Measurements from ENCODE around the gene BUB1B.

The BUB1B gene

DNA sequence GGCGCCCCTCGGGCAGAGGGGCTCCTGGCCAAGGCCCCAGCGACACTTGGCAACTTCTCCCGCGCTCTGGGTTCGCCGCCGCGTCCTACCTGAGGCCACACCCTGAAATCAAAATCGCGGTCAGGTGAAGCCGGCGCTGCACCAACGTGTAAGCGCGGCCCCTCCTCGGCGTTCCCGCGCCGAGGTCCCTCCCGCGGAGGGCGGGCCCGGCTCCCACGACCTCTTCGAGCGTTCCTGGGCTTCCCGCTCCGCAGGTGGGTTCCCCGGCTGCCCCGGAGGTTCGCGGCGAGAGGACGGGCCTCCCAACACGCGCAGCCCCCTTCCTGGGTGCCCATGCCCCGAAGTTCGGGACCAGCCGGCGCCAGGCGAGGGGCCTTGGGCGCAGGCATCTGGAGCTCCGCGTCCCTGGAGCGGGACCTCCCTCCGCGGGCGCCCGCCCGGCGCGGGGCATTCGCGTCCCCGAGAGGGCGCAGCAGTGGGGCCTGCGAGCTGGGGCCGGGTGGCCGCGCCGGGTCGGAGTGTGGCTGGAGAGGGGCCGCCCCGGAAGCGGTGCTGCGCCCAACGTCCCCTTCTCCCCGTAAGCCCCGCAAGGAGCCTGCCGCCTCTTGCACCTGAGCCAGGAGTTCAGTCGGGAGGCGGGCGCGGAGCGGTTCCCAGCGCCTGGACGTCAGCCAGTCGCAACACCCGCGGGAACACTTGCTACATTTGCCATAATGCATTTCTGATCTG is 91.7 kb downstream of the BUB1B start:
- no peak for DNase-seq (ENCODE audit: low spot score)

GRCh38 chr15:40253167-40253790 is 92.4 kb downstream of the BUB1B start:
- DNase-seq (ENCODE audit: low spot score), result no peak

GRCh38 chr15:40254452-40254851 is 93.6 kb downstream of the BUB1B start:
- DNase-seq (ENCODE audit: low spot score), result no peak

- DNase-seq (ENCODE audit: low spot score), result no peak
Measured at GRCh38 chr15:40255033-40255432, 94.2 kb downstream of the BUB1B start.

- peak; percentile 37 for DNase-seq (ENCODE audit: low spot score)
Measured at GRCh38 chr15:40256638-40257235, 95.9 kb downstream of the BUB1B start.

GRCh38 chr15:40257656-40258450 is 97.0 kb downstream of the BUB1B start:
- no peak for DNase-seq (ENCODE audit: low spot score)

DNA sequence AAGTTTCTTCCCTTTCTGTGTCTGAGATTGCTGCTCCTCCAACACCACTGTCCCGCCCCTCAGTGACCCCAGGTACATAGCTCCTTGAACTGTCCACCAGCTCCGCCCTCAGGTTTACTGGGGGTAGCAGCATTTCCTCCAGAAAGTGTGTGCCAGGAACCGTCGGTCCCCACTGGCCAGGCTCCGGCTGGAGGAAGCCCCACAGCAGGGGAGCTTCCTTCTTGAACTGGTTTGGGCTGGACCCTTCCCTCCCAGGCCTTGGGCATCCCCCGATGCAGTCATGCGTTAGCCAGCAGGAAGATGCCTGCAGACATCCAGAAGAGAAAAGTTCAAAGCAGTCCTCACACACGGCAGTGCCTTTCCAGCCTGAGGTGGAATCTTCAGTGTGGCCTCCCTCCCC is 97.7 kb downstream of the BUB1B start:
- DNase-seq (ENCODE audit: low spot score), result no peak

- no peak for DNase-seq (ENCODE audit: low spot score)
Measured at GRCh38 chr15:40259021-40259420, 98.2 kb downstream of the BUB1B start.

DNA sequence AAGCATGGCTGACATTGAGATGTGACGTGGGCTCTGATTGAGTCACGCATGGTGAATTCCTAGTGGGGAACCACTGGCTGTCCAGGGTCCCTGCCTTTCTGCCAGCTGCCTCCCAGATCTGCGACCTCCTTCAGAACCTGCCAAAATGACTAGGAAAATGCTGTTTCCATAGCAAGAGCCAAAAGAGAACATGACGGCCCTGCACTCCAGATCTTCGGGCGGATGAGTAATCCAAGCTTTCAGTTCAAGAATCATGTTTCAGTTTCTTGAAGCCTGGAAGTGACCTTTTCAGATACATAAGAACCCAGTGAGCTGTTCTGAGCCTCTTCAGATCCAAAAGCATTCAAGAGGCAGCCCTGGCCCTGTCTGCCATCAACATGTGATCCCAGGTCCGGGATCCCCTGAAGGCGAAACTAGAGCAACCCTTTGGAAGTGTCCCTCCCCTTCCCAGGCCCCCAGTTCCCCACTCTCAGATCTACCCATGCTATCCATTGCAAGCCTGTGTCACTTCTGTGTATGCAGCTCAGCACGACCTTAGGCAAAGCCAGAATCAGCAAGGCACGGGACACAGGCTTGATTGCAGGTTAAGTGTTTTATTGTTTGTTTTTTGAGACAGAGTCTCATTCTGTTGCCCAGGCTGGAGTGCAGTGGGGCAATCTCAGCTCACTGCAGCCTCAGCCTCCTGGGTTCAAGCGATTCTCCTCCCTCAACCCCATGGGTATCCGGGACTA is 102.3 kb downstream of the BUB1B start:
- DNase-seq (ENCODE audit: low spot score), result no peak

DNA sequence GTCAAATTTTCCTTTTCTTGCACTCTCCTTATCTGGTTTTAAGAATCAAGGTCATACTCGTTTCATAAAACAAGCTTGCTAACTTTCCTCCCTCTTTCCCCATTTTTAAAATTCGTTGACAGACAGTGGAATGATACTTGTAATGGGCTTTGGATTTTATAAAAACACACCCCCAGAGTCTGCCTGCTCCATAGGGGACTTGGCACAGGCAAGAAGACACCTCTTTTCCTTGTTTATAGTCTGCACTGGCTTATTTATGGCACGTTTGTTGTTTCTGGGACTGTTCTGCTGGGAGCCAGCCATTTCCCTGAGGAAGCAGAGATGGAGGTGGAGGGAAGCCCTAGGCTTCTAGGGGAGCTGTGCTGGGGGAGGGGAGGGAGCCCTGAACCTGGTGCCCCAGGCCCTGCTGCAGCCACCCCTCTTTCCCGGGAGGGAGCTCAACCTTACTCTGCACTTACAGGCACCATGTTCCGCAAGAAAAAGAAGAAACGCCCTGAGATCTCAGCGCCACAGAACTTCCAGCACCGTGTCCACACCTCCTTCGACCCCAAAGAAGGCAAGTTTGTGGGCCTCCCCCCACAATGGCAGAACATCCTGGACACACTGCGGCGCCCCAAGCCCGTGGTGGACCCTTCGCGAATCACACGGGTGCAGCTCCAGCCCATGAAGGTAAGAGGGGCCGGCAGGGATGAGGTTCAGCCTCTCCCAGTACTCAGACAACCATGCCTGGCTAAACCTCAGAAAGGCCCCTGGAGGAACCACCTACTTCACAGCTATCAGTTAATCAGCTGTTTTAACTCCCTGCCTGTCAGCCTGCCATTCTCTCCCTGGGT is 103.7 kb downstream of the BUB1B start:
- no peak for DNase-seq (ENCODE audit: low spot score)

DNA sequence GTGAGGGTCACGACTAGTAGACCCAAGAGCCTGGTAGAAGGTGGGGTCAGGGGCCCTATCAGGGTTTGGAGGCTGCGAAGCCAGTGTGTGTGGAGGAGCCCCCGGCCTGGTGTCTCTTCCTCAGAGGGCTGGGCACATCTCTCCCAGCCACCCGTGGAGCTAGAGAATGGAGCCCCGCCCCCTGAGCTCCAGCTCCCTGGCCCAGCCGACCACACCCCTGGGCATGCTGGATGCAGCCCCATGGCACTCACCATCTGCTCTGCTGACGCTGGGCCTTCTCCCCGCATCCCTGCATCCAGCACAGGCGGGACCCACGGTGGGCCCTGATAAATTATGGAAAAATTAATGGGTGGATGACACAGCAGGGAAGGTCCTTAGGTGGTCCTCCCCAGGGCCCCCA is 104.5 kb downstream of the BUB1B start:
- DNase-seq (ENCODE audit: low spot score), result no peak

- DNase-seq (ENCODE audit: low spot score), result no peak
Measured at GRCh38 chr15:40265875-40266274, 105.0 kb downstream of the BUB1B start.

- peak; percentile 92 for DNase-seq (ENCODE audit: low spot score)
Measured at GRCh38 chr15:40266828-40267304, 106.0 kb downstream of the BUB1B start.

- no peak for DNase-seq (ENCODE audit: low spot score)
Measured at GRCh38 chr15:40267670-40268069, 106.8 kb downstream of the BUB1B start.

GRCh38 chr15:40269604-40270003 is 108.7 kb downstream of the BUB1B start:
- no peak for DNase-seq (ENCODE audit: low spot score)

GRCh38 chr15:40270246-40270995 is 109.6 kb downstream of the BUB1B start:
- no peak for DNase-seq (ENCODE audit: low spot score)
